ENCODE results near the gene IL1RAPL1. TPM values are rescaled to one million over a fixed set of nuclear protein-coding genes. Genes with fewer than 3 reads are reported as not detected.

Gene IL1RAPL1
- total RNA-seq, 2 experiments from 2014 or later = not detected

DNA sequence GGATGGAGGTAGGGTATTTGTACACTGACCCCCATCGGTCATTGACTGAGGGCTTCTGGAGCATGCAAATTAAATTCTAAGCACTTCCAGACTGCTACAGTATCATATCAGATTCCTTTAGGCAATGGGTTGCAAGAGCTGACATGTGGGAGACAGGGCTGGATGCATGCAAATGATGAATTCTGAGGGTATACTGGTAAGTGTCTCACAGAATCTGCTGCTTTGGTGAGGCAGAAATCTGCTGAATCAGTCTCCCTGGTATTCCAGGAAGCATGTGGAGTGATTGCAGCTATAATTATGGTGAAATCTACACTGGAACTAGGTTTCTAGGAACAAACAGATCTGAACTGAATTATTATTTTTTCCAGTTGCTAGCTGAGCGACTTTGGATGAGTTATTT, 943.3 kb downstream of the IL1RAPL1 start:
- TF ChIP-seq, protein P1, sequence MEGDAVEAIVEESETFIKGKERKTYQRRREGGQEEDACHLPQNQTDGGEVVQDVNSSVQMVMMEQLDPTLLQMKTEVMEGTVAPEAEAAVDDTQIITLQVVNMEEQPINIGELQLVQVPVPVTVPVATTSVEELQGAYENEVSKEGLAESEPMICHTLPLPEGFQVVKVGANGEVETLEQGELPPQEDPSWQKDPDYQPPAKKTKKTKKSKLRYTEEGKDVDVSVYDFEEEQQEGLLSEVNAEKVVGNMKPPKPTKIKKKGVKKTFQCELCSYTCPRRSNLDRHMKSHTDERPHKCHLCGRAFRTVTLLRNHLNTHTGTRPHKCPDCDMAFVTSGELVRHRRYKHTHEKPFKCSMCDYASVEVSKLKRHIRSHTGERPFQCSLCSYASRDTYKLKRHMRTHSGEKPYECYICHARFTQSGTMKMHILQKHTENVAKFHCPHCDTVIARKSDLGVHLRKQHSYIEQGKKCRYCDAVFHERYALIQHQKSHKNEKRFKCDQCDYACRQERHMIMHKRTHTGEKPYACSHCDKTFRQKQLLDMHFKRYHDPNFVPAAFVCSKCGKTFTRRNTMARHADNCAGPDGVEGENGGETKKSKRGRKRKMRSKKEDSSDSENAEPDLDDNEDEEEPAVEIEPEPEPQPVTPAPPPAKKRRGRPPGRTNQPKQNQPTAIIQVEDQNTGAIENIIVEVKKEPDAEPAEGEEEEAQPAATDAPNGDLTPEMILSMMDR (IDR thresholded peaks at IDR 0.05) = no peak
- Mint-ChIP-seq H3K36me3 (ENCODE audit: low read depth) (no peaks in the 10 kb centered on the region), H3K27me3 (no peaks in the 10 kb centered on the region), H3K9me3 (no peaks in the 10 kb centered on the region), H3K4me1 (ENCODE audit: low read depth) (no peaks in the 10 kb centered on the region), H3K27ac (no peak overlapping the region), H3K4me3 (no peak overlapping the region)
- CTCF ChIA-PET = no interaction called here
- POLR2A ChIA-PET = no interaction called here
- DNase-seq = no peak
- intact Hi-C loops (cut with micrococcal nuclease) = no loop called here
- no peak for ATAC-seq

DNA sequence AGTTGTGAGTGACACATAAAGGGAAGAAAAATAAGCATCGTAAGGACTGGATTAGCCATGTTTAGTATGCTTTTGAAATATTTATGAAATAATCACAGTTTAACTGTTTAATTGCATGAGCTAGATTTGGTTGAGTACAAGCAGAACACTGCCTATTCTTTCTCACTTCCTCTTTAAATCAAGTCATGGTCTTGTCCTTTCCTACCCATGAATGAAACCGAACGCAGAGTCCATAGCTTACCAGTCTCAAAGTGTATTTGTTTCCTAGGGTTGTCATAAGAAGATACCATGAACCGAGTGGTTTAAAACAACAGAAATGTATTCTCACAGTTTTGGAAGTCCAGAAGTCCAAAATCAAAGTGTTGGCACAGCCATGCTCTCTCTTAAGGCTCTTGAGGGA, 944.1 kb downstream of the IL1RAPL1 start:
- Mint-ChIP-seq H3K27ac (no peak overlapping the region), H3K9me3 (no peaks in the 10 kb centered on the region), H3K4me1 (ENCODE audit: low read depth) (no peaks in the 10 kb centered on the region), H3K4me3 (no peak overlapping the region), H3K36me3 (ENCODE audit: low read depth) (no peaks in the 10 kb centered on the region), H3K27me3 (no peaks in the 10 kb centered on the region)
- ATAC-seq (no peak), DNase-seq (no peak)
- POLR2A ChIA-PET = no interaction called here
- TF ChIP-seq, protein P1 (IDR thresholded peaks at IDR 0.05) = no peak
- CTCF ChIA-PET = no interaction called here
- intact Hi-C loops (cut with micrococcal nuclease) = no loop called here

DNA sequence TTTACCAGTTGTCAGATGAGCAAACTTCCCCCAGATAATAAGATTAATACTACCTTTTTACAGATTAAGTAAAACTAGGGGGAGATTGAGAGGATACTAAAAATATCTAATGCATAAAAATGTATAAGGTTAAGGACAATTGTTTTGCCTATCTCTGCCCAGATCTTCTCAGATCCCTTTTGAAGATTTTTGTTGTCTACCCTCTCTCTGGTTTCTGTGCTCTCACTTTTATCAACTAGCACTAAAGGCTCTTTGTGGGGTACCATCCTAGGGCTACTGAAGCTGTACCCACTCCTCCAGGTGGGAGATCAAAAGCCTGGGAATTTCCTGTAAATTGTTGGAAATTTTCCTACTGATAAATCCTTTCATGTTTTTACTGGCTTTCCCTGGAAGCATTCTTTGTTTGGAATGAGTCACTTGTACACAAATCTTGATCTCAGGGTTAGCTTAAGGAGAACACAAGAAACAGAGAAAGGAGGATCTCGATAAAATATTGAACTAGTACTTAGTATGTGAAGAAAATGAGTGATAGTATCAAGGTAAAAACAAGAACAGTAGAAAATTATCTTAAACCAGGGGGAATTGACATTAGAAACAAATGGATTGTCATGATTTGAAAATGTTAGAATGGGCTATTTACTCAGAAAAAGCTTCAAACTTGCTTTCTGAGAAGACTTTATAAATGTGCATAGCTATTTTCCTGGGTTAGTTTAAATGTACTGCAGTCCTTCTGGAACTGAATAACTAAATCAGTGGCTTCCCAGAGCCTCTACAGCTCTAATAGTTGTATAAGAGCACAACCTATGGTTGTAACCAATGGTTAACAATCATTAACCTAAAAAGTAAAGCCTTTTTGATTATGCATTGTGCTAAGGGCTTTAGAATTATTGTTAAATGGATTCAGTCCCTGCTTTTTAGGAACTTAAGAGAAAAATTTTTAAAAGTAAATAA, 948.2 kb downstream of the IL1RAPL1 start:
- intact Hi-C loops (cut with micrococcal nuclease) = no loop called here
- DNase-seq = no peak
- CTCF ChIA-PET = no interaction called here
- no peaks in the 10 kb centered on the region for H3K9me3 Mint-ChIP-seq
- H3K27me3 Mint-ChIP-seq = no peaks in the 10 kb centered on the region
- H3K4me3 Mint-ChIP-seq = no peak overlapping the region
- H3K36me3 Mint-ChIP-seq (ENCODE audit: low read depth) = no peaks in the 10 kb centered on the region
- no peak for ATAC-seq
- no peak overlapping the region for H3K27ac Mint-ChIP-seq
- POLR2A ChIA-PET = no interaction called here
- TF ChIP-seq, protein P1 (IDR thresholded peaks at IDR 0.05) = no peak
- no peaks in the 10 kb centered on the region for H3K4me1 Mint-ChIP-seq (ENCODE audit: low read depth)

DNA sequence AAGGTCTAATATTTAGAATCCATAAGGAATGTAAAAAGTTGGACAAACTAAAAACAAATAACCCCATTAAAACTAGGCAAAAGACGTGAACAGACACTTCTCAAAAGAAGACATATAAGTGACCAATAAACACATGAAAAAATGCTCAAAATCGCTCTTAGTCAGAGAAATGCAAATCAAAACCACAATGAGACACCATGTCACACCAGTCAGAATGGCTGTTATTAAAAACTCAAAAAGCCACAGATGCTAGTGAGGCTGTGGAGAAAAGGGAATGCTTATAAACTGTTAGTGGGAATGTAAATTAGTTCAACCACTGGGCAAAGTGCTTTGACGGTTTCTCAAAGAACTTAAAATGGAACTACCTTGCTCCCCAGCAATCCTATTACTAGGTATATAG, 953.8 kb downstream of the IL1RAPL1 start:
- H3K27ac Mint-ChIP-seq = no peak overlapping the region
- no peaks in the 10 kb centered on the region for H3K4me1 Mint-ChIP-seq (ENCODE audit: low read depth)
- no peaks in the 10 kb centered on the region for H3K9me3 Mint-ChIP-seq
- ATAC-seq (no peak), DNase-seq (no peak)
- TF ChIP-seq, protein P1 (IDR thresholded peaks at IDR 0.05) = no peak
- H3K4me3 Mint-ChIP-seq = no peak overlapping the region
- ChIA-PET CTCF (no interaction called here), POLR2A (no interaction called here)
- no peaks in the 10 kb centered on the region for H3K36me3 Mint-ChIP-seq (ENCODE audit: low read depth)
- intact Hi-C loops (cut with micrococcal nuclease) = no loop called here
- H3K27me3 Mint-ChIP-seq = no peaks in the 10 kb centered on the region

DNA sequence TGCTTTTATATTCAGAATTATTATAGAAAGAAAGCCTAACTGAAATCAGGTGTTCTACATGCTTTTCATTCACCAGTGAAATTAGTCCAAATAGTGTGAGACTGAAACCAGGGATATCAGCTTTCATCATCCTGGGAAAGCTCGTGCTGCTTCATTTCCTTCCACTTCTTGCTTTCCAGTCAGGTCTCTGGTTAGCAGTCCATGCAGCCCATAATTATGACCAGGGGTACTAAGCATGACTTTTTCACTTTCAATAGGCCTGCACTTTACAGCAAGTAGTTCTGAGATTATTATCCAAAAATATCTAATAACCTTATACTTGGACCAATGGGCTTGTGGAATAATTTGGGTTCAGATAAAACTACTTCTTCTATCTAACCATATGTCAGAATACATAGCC, 954.9 kb downstream of the IL1RAPL1 start:
- TF ChIP-seq, protein P1 (IDR thresholded peaks at IDR 0.05) = no peak
- H3K9me3 Mint-ChIP-seq = no peaks in the 10 kb centered on the region
- no peak overlapping the region for H3K27ac Mint-ChIP-seq
- CTCF ChIA-PET = no interaction called here
- H3K27me3 Mint-ChIP-seq = no peaks in the 10 kb centered on the region
- ATAC-seq (no peak), DNase-seq (no peak)
- no peak overlapping the region for H3K4me3 Mint-ChIP-seq
- intact Hi-C loops (cut with micrococcal nuclease) = no loop called here
- no peaks in the 10 kb centered on the region for H3K4me1 Mint-ChIP-seq (ENCODE audit: low read depth)
- H3K36me3 Mint-ChIP-seq (ENCODE audit: low read depth) = no peaks in the 10 kb centered on the region
- POLR2A ChIA-PET = interaction anchor here (0.7 kb wide), 1 partner anchor 151 kb away, joined by 3 read pairs; no protein-coding TSS in a partner anchor

Data from activated CD8-positive, alpha-beta T cell treated with anti-CD3 and anti-CD28 coated beads for 36 hours (primary cell).